GM10248 (cell line): ENCODE measurements around the gene ERCC6L.

ENCODE experiments used
- CTCF ChIA-PET: fragments of 300-600 bp; sonication (Branson Sonifier 250); formaldehyde crosslinking; extraction: SDS; loops from one replicate; lab custom pipeline; 2021; ENCODE audit warnings: antibody characterized with exemption; lab: Yijun Ruan, JAX
- POLR2A ChIA-PET: fragments of 350-650 bp; sonication (Branson Sonifier 250); formaldehyde crosslinking; extraction: SDS; loops from one replicate; lab custom pipeline; 2020; ENCODE audit warnings: antibody characterized with exemption; lab: Yijun Ruan, JAX
- DNase-seq: peaks from one replicate; pipeline ENCODE4 v3.0.0; 2012; ENCODE audit errors: extremely low spot score
- TF ChIP-seq, protein P1 (sequence below): IDR thresholded peaks from 2 replicates; pipeline ENCODE4 v1.5.1; 2012; ENCODE audit warnings: mild to moderate bottlenecking, low read depth; ENCODE audit errors: extremely low read depth, missing control alignments, control extremely low read depth

The ERCC6L gene

GRCh38 chrX:72273718-72274117, 34.9 kb upstream of the ERCC6L start:
- TF ChIP-seq, protein P1, sequence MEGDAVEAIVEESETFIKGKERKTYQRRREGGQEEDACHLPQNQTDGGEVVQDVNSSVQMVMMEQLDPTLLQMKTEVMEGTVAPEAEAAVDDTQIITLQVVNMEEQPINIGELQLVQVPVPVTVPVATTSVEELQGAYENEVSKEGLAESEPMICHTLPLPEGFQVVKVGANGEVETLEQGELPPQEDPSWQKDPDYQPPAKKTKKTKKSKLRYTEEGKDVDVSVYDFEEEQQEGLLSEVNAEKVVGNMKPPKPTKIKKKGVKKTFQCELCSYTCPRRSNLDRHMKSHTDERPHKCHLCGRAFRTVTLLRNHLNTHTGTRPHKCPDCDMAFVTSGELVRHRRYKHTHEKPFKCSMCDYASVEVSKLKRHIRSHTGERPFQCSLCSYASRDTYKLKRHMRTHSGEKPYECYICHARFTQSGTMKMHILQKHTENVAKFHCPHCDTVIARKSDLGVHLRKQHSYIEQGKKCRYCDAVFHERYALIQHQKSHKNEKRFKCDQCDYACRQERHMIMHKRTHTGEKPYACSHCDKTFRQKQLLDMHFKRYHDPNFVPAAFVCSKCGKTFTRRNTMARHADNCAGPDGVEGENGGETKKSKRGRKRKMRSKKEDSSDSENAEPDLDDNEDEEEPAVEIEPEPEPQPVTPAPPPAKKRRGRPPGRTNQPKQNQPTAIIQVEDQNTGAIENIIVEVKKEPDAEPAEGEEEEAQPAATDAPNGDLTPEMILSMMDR = no peak
- CTCF ChIA-PET = no interaction called here
- POLR2A ChIA-PET = no interaction called here
- DNase-seq = no peak

- no peak for DNase-seq
- ChIA-PET CTCF (no interaction called here), POLR2A (no interaction called here)
- TF ChIP-seq, protein P1 = no peak
These were observed 34.0 kb upstream of the ERCC6L start for GRCh38 chrX:72272868-72273267.

DNA sequence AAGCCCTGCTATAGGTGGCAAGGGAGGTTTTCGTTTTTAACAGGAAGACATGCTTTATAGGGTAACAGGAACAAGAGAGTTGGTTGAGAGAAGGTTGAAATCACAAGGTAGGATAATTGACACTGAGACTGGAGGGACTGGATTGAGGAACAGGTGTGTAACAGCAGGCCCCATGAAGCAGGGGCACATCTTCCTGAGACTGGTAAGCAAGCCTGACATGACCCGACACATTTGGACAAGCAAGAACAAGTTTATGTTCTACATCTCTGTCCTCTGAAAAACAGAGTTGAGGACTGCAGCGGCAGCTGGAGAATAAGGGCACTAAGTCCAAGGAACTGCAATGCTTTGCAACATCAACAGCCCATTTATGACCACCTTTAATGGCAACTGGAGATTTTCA, 33.0 kb upstream of the ERCC6L start:
- ChIA-PET CTCF (no interaction called here), POLR2A (no interaction called here)
- TF ChIP-seq, protein P1 = no peak
- no peak for DNase-seq

DNA sequence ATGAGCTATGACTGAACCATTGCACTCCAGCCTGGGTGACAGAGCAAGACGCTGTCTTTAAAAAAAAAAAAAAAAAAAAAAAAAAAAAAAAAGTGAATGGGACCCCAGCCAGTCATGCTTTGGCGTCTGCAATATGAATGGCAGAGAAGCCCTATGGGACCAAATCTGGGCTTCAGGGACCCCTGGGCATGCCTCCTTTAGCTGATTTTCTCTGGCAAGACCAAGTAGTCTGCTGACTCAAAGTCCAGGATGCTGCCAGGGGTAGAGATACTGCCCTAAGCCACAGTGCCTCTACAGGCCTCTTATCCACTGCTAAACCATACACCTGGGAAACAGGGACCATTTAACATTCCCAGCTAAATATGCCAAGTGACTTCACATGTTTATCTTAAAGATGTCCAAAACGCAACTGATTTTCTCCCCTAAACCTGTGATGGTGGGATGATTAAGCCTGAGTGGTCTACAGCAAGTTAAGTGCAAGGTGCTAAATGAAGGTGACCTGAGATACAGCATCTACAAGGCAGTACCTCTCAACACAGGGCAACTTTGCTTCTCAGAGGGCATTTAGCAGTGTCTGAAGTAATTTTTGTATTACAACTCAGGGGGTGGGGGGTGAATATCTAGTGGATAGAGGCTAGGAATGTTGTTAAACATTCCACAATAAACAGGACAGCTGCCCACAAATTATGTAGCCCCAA, 32.4 kb upstream of the ERCC6L start:
- CTCF ChIA-PET = interaction anchor here (1.5 kb wide), 1 partner anchor 33 kb away, joined by 3 read pairs; the partner anchor contains the start of gene ERCC6L
- POLR2A ChIA-PET = no interaction called here
- TF ChIP-seq, protein P1 = no peak
- no peak for DNase-seq

- no peak for DNase-seq
- POLR2A ChIA-PET = interaction anchor here (0.6 kb wide), 1 partner anchor 48 kb away, joined by 8 read pairs; no protein-coding TSS in a partner anchor
- TF ChIP-seq, protein P1 = no peak
- CTCF ChIA-PET = interaction anchor here (1.5 to 3.5 kb wide), 2 partner anchors 25 to 32 kb away, joined by 3 to 12 read pairs; partner anchors contain the start of gene ERCC6L
These were observed 31.6 kb upstream of the ERCC6L start for GRCh38 chrX:72270316-72270866.

DNA sequence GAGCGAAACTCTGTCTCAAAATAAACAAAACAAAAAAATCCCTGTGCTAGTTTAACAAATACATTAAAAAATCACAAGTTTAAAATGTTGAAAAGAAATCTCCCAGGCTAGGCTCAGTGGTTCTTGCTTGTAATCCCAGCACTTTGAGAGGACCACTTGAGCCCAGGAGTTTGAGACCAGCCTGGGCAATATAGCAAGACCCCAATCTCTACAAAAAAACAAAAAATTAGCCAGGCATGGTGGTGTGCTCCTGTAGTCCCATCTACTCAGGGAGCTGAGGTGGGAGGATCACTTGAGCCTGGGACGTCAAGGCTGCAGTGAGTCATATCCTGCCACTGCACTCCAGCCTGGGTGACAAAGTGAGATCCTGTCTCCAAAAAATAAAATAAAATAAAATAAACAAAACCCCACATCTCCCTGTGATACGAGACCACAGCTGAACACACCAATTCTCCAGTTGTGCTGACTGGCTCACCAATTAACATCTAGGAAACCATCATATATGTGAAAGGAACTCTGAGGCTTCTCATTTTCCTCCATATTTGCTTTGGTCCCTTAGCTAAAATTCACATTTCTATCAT, 30.9 kb upstream of the ERCC6L start:
- TF ChIP-seq, protein P1 = no peak
- ChIA-PET CTCF (interaction anchor here (1.5 to 3.5 kb wide), 3 partner anchors 8 to 31 kb away, joined by 3 to 26 read pairs (median 12); partner anchors contain the start of genes ERCC6L and RPS4X), POLR2A (no interaction called here)
- DNase-seq = no peak
